PC-9 (cell line): ENCODE measurements around the gene B3GAT1. TPM values are rescaled to one million over a fixed set of nuclear protein-coding genes. Genes with fewer than 3 reads are reported as not detected.

ENCODE experiments used
- BruUV-seq: library from RNA; stranded (reverse); fragments of 400-500 nt; replicated peaks from 2 replicates; lab custom pipeline; 2021; lab: Mats Ljungman, UMichigan
- CTCF ChIA-PET: fragments of 300-600 bp; sonication (Branson Sonifier 250); formaldehyde crosslinking; loops from one replicate; lab custom pipeline; 2022; ENCODE audit warnings: antibody characterized with exemption; lab: Charles Lee
- POLR2A ChIA-PET: fragments of 300-600 bp; sonication (Branson Sonifier 250); formaldehyde crosslinking; loops from one replicate; lab custom pipeline; 2022; ENCODE audit warnings: antibody characterized with exemption; ENCODE audit not compliant: unreplicated experiment; lab: Charles Lee
- DNase-seq, 2 experiments: peaks; one replicate each; pipeline versions ENCODE4 v3.0.0 to v3.0.0-alpha.2; 2015 to 2022; ENCODE audit warnings: mixed read lengths in 1 of 2
- H2AFZ ChIP-seq: fragments of 200-600 bp; sonication (generic); 2 replicates; pipeline ENCODE4 v1.8.1; 2017; ENCODE audit warnings: antibody characterized with exemption
- H3F3A ChIP-seq: fragments of 200-600 bp; sonication (generic); 2 replicates; pipeline ENCODE4 v1.8.1; 2017; ENCODE audit warnings: antibody characterized with exemption, mild to moderate bottlenecking, low read depth; ENCODE audit not compliant: insufficient read depth
- H3K27ac ChIP-seq: fragments of 200-600 bp; sonication (generic); 2 replicates; pipeline ENCODE4 v1.6.1; 2016; ENCODE audit warnings: mixed run types
- H3K27me3 ChIP-seq: fragments of 200-600 bp; sonication (generic); 2 replicates; pipeline ENCODE4 v1.6.1; 2016; ENCODE audit warnings: low read depth, mixed run types; ENCODE audit not compliant: insufficient read depth
- H3K36me3 ChIP-seq: fragments of 200-600 bp; sonication (generic); 2 replicates; pipeline ENCODE4 v1.6.1; 2016; ENCODE audit warnings: low read depth, mixed run types
- H3K4me1 ChIP-seq: fragments of 200-600 bp; sonication (generic); replicated peaks from 2 replicates; pipeline ENCODE4 v1.6.1; 2016; ENCODE audit warnings: mixed run types; ENCODE audit not compliant: insufficient read depth
- H3K4me2 ChIP-seq: fragments of 200-600 bp; sonication (generic); 2 replicates; pipeline ENCODE4 v1.6.1; 2017; ENCODE audit warnings: mixed run types
- H3K4me3 ChIP-seq: fragments of 200-600 bp; sonication (generic); 2 replicates; pipeline ENCODE4 v1.6.1; 2016; ENCODE audit warnings: mixed run types
- H3K79me2 ChIP-seq: fragments of 200-600 bp; sonication (generic); 2 replicates; pipeline ENCODE4 v1.6.1; 2017; ENCODE audit warnings: low read depth, mixed run types
- H3K9me2 ChIP-seq: fragments of 200-600 bp; sonication (generic); 2 replicates; pipeline ENCODE4 v1.8.1; 2017; ENCODE audit warnings: mild to moderate bottlenecking; ENCODE audit not compliant: insufficient read depth
- H3K9me3 ChIP-seq: fragments of 200-600 bp; sonication (generic); 2 replicates; pipeline ENCODE4 v1.8.1; 2016; ENCODE audit warnings: low read depth; ENCODE audit not compliant: insufficient read depth
- H4K20me1 ChIP-seq: fragments of 200-600 bp; sonication (generic); 2 replicates; pipeline ENCODE4 v1.8.1; 2017; ENCODE audit not compliant: insufficient read depth
- CTCF ChIP-seq: fragments of 200-600 bp; sonication (generic); conservative IDR thresholded peaks from 2 replicates; pipeline ENCODE4 v1.6.1; 2017; ENCODE audit warnings: mixed run types, antibody characterized with exemption, mild to moderate bottlenecking, moderate library complexity
- EZH2 ChIP-seq: fragments of 200-600 bp; sonication (generic); IDR thresholded peaks from 2 replicates; pipeline ENCODE4 v1.8.0; 2017; ENCODE audit warnings: antibody characterized with exemption, low read depth
- intact Hi-C: fragments of 100-400 bp; cut with micrococcal nuclease; formaldehyde crosslinking; loops from one replicate; pipeline ENCODE4 v1.10.0; 2022; ENCODE audit not compliant: unreplicated experiment
- total RNA-seq: library from RNA; stranded (reverse); gene quantifications from 2 replicates; pipeline ENCODE4 v1.2.3, GENCODE V29; 2021

The B3GAT1 gene
- total RNA-seq, 1 experiment from 2014 or later: not detected

- intact Hi-C loops: no loop called here
- TF ChIP-seq CTCF (0 out of 2 replicates have a peak, but pooled peaks have one; percentile 25), EZH2 (no peak)
Observed at GRCh38 chr11:134393638-134394037, 18.4 kb downstream of the B3GAT1 start.

GRCh38 chr11:134392953-134393615, 19.0 kb downstream of the B3GAT1 start:
- Histone ChIP-seq H4K20me1 (no peaks in the 10 kb centered on the region; the same call in 1 of the 2 replicates), H3K79me2 (no peaks in the 10 kb centered on the region), H3K4me1 (no peaks in the 10 kb centered on the region), H3K9me2 (no peaks in the 10 kb centered on the region), H3K27ac (no peak overlapping the region), H3K36me3 (no peaks in the 10 kb centered on the region), H3F3A (no peaks in the 10 kb centered on the region), H3K4me3 (no peak overlapping the region), H2AFZ (no peak overlapping the region), H3K27me3 (peaks cover 98% of the 10 kb centered on the region), H3K9me3 (no peaks in the 10 kb centered on the region), H3K4me2 (no peak overlapping the region)
- intact Hi-C loops: no loop called here
- ChIA-PET CTCF (no interaction called here), POLR2A (no interaction called here)
- BruUV-seq: no TSS peak
- TF ChIP-seq EZH2 (no peak), CTCF (no peak)
- DNase-seq: no peak

More at GRCh38 chr11:134393638-134394037, 18.4 kb downstream of the B3GAT1 start:
- no peak overlapping the region for H2AFZ ChIP-seq
- peaks cover 99% of the 10 kb centered on the region for H3K27me3 ChIP-seq
- H3K27ac ChIP-seq: no peak overlapping the region
- H3K36me3 ChIP-seq: no peaks in the 10 kb centered on the region
- BruUV-seq: no TSS peak
- no peaks in the 10 kb centered on the region for H3K79me2 ChIP-seq
- no peak overlapping the region for H3K4me3 ChIP-seq
- ChIA-PET CTCF (no interaction called here), POLR2A (no interaction called here)
- DNase-seq: peak in 1 of 2 experiments; percentile 4
- no peaks in the 10 kb centered on the region for H3K9me2 ChIP-seq
- H3K9me3 ChIP-seq: no peaks in the 10 kb centered on the region
- no peaks in the 10 kb centered on the region; the same call in 1 of the 2 replicates for H4K20me1 ChIP-seq
- no peak overlapping the region for H3K4me2 ChIP-seq
- no peaks in the 10 kb centered on the region for H3K4me1 ChIP-seq
- no peaks in the 10 kb centered on the region for H3F3A ChIP-seq

- H2AFZ ChIP-seq: no peak overlapping the region
- no peaks in the 10 kb centered on the region for H3K36me3 ChIP-seq
- no peaks in the 10 kb centered on the region for H3K4me1 ChIP-seq
- no peaks in the 10 kb centered on the region; the same call in 1 of the 2 replicates for H4K20me1 ChIP-seq
- intact Hi-C loops: no loop called here
- no peak overlapping the region for H3K4me3 ChIP-seq
- H3K27ac ChIP-seq: no peak overlapping the region
- DNase-seq: no peak
- H3K4me2 ChIP-seq: no peak overlapping the region
- no peaks in the 10 kb centered on the region for H3F3A ChIP-seq
- H3K27me3 ChIP-seq: peaks cover 97% of the 10 kb centered on the region
- no peak for TF ChIP-seq EZH2
- TF ChIP-seq CTCF: no peak
- no peaks in the 10 kb centered on the region for H3K9me3 ChIP-seq
- no peaks in the 10 kb centered on the region for H3K9me2 ChIP-seq
- no peaks in the 10 kb centered on the region for H3K79me2 ChIP-seq
- POLR2A ChIA-PET: no interaction called here
- no TSS peak for BruUV-seq
- CTCF ChIA-PET: no interaction called here
Observed at GRCh38 chr11:134391656-134392055, 20.4 kb downstream of the B3GAT1 start.
